Measurements from ENCODE around the gene SLC24A5. TPM values are rescaled to one million over a fixed set of nuclear protein-coding genes. Genes with fewer than 3 reads are reported as not detected.

SLC24A5 gene
- not detected for total RNA-seq
- under 1 TPM in 1 of 2 donors, not detected in 1; 0.19 TPM for polyA plus RNA-seq

- Histone ChIP-seq H3K27me3 (no peaks in the 10 kb centered on the region), H3K4me1 (no peaks in the 10 kb centered on the region), H3K36me3 (no peaks in the 10 kb centered on the region), H3K9me3 (no peaks in the 10 kb centered on the region), H3K27ac (no peak within 1 kb of the TSS), H3K4me3 (no peak within 1 kb of the TSS)
- FAIRE-seq (no peak), DNase-seq (no peak), ATAC-seq (no peak)
- intact Hi-C loops (cut with DNase I) = no loop called here
- TF ChIP-seq, protein P1, sequence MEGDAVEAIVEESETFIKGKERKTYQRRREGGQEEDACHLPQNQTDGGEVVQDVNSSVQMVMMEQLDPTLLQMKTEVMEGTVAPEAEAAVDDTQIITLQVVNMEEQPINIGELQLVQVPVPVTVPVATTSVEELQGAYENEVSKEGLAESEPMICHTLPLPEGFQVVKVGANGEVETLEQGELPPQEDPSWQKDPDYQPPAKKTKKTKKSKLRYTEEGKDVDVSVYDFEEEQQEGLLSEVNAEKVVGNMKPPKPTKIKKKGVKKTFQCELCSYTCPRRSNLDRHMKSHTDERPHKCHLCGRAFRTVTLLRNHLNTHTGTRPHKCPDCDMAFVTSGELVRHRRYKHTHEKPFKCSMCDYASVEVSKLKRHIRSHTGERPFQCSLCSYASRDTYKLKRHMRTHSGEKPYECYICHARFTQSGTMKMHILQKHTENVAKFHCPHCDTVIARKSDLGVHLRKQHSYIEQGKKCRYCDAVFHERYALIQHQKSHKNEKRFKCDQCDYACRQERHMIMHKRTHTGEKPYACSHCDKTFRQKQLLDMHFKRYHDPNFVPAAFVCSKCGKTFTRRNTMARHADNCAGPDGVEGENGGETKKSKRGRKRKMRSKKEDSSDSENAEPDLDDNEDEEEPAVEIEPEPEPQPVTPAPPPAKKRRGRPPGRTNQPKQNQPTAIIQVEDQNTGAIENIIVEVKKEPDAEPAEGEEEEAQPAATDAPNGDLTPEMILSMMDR (IDR thresholded peaks at IDR 0.05) = no peak
- WGBS, 2 donors = 79 to 85% methylated on average over 6 of the region's 6 CpGs
Measured at GRCh38 chr15:48120745-48121144, at the start of gene SLC24A5. SLC24A5 (plus strand) TSS chr15:48120990; CDS start chr15:48121045, 55 bp downstream.

DNA sequence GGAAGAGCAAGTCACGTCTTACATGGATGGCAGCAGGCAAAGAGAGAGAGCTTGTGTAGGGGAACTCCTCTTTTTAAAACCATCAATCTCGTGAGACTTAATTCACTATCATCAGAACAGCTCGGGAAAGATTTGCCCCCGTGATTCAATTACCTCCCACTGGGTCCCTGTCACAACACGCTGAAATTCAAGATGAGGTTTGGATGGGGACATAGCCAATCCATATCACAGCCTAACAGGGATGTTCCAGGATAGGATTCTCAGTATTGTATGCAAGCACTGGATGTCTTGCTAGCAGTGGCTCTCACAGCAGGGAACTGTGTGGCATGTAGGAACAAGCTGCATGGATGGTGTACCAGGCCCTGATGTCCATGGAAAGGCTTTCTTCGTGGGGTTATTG is 47.8 kb upstream of the SLC24A5 start:
- H3K36me3 ChIP-seq = no peaks in the 10 kb centered on the region
- 68 to 81% methylated on average over 6 of the region's 6 CpGs for WGBS, 2 donors
- intact Hi-C loops (cut with DNase I) = no loop called here
- ATAC-seq (no peak), FAIRE-seq (no peak), DNase-seq (no peak)
- no peaks in the 10 kb centered on the region for H3K27me3 ChIP-seq
- no peaks in the 10 kb centered on the region for H3K4me1 ChIP-seq
- H3K27ac ChIP-seq = no peak overlapping the region
- no peak overlapping the region for H3K4me3 ChIP-seq
- H3K9me3 ChIP-seq = no peaks in the 10 kb centered on the region
- TF ChIP-seq, protein P1 (IDR thresholded peaks at IDR 0.05) = no peak

- Histone ChIP-seq H3K36me3 (no peaks in the 10 kb centered on the region), H3K4me3 (no peak overlapping the region), H3K27ac (no peak overlapping the region), H3K9me3 (no peaks in the 10 kb centered on the region), H3K27me3 (no peaks in the 10 kb centered on the region), H3K4me1 (no peaks in the 10 kb centered on the region)
- no peak for ATAC-seq
- TF ChIP-seq, protein P1 (IDR thresholded peaks at IDR 0.05) = no peak
- no peak for FAIRE-seq
- 71 to 84% methylated on average over 4 of the region's 4 CpGs for WGBS, 2 donors
- intact Hi-C loops (cut with DNase I) = no loop called here
- DNase-seq = no peak
Measured at GRCh38 chr15:48073881-48074280, 46.9 kb upstream of the SLC24A5 start.

- Histone ChIP-seq H3K4me1 (no peaks in the 10 kb centered on the region), H3K36me3 (no peaks in the 10 kb centered on the region), H3K27me3 (no peaks in the 10 kb centered on the region), H3K9me3 (no peaks in the 10 kb centered on the region), H3K4me3 (no peak overlapping the region), H3K27ac (no peak overlapping the region)
- intact Hi-C loops (cut with DNase I) = no loop called here
- ATAC-seq = no peak
- DNase-seq = no peak
- 60 to 73% methylated on average over 4 of the region's 4 CpGs for WGBS, 2 donors
- FAIRE-seq = no peak
- TF ChIP-seq, protein P1 (IDR thresholded peaks at IDR 0.05) = no peak
Measured at GRCh38 chr15:48076454-48076853, 44.3 kb upstream of the SLC24A5 start.

GRCh38 chr15:48077616-48078184 is 43.1 kb upstream of the SLC24A5 start:
- no peak for FAIRE-seq
- intact Hi-C loops (cut with DNase I) = no loop called here
- Histone ChIP-seq H3K9me3 (no peaks in the 10 kb centered on the region), H3K36me3 (no peaks in the 10 kb centered on the region), H3K27ac (no peak overlapping the region), H3K27me3 (no peaks in the 10 kb centered on the region), H3K4me3 (no peak overlapping the region), H3K4me1 (no peaks in the 10 kb centered on the region)
- DNase-seq = no peak
- 64 to 85% methylated on average over 1 of the region's 1 CpG for WGBS, 2 donors
- TF ChIP-seq, protein P1 (IDR thresholded peaks at IDR 0.05) = no peak
- no peak for ATAC-seq

Data from pancreas (tissue), 10 donors.